B cell (primary cell): ENCODE data around the gene RGS6. TPM values are rescaled to one million over a fixed set of nuclear protein-coding genes. Genes with fewer than 3 reads are reported as not detected.

Experiments used
- ATAC-seq: fragments of 200-7000 bp; cut with Tn5 transposase; one replicate; pipeline ENCODE4 v1.10.0; 2021; ENCODE audit warnings: low read depth, mild to moderate bottlenecking, moderate number of reproducible peaks, moderate library complexity
- CTCF ChIA-PET: fragments of 350-600 bp; sonication (Branson Sonifier 250); formaldehyde crosslinking; loops from one replicate; lab custom pipeline; 2021; ENCODE audit warnings: antibody characterized with exemption, inconsistent platforms; lab: Charles Lee
- POLR2A ChIA-PET: fragments of 350-600 bp; sonication (Branson Sonifier 250); formaldehyde crosslinking; loops from one replicate; lab custom pipeline; 2021; ENCODE audit warnings: antibody characterized with exemption; lab: Charles Lee
- DNase-seq: peaks from one replicate; pipeline ENCODE4 v3.0.0; 2013
- H2AFZ ChIP-seq: 2 replicates; pipeline ENCODE4 v1.6.1; 2012; ENCODE audit warnings: mild to moderate bottlenecking, low read depth, low read length; ENCODE audit not compliant: insufficient read depth, poor library complexity, severe bottlenecking
- H3K27ac ChIP-seq, 2 donors: 1 replicate in 1 of 2; 2 replicates in 1 of 2; pipeline ENCODE4 v1.5.1; 2012 to 2013; ENCODE audit warnings: low read length in 2 of 2, mild to moderate bottlenecking in 2 of 2, moderate library complexity in 1 of 2
- H3K27me3 ChIP-seq, 4 experiments: fragments of 200-600 bp in 1 of 4; sonication (generic) in 1 of 4; replicated peaks in 1 of 4; 1 replicate in 2 of 4; 2 replicates in 2 of 4; pipeline versions ENCODE4 v1.6.1 to v1.7.0; 2013 to 2016; ENCODE audit warnings: low read length in 3 of 4, mild to moderate bottlenecking in 2 of 4, mixed read lengths in 1 of 4, moderate library complexity in 1 of 4; ENCODE audit not compliant: insufficient read depth in 4 of 4, control insufficient read depth in 3 of 4; ENCODE audit errors: control extremely low read depth in 1 of 4
- H3K36me3 ChIP-seq, 2 experiments: replicated peaks in 1 of 2; 1 replicate in 1 of 2; 2 replicates in 1 of 2; pipeline versions ENCODE4 v1.6.1 to v1.7.1; 2013; ENCODE audit warnings: low read length in 1 of 2; ENCODE audit not compliant: insufficient read depth in 2 of 2, control insufficient read depth in 1 of 2; ENCODE audit errors: control extremely low read depth in 1 of 2, extremely low read depth in 1 of 2
- H3K4me1 ChIP-seq, 2 donors: fragments of 200-600 bp in 1 of 2; sonication (generic) in 1 of 2; 1 replicate in 1 of 2; 2 replicates in 1 of 2; pipeline versions ENCODE4 v1.5.1 to v1.6.1; 2013 to 2017; ENCODE audit warnings: low read length in 2 of 2; ENCODE audit not compliant: control insufficient read depth in 2 of 2, insufficient read depth in 2 of 2
- H3K4me2 ChIP-seq: replicated peaks from 2 replicates; pipeline ENCODE3; 2012; ENCODE audit warnings: mild to moderate bottlenecking, low read depth, low read length; ENCODE audit not compliant: poor library complexity, severe bottlenecking
- H3K4me3 ChIP-seq, 5 experiments: fragments of 200-600 bp in 1 of 5; sonication (generic) in 1 of 5; 1 replicate in 3 of 5; 2 replicates in 2 of 5; pipeline versions ENCODE4 v1.5.1 to v1.7.0; 2011 to 2016; ENCODE audit warnings: low read length in 4 of 5, mild to moderate bottlenecking in 4 of 5, low read depth in 2 of 5, control low read depth in 1 of 5, moderate library complexity in 1 of 5; ENCODE audit not compliant: insufficient read depth in 1 of 5; ENCODE audit errors: control extremely low read depth in 1 of 5, extremely low read depth in 1 of 5
- H3K79me2 ChIP-seq: fragments of 200-600 bp; sonication (generic); one replicate; pipeline ENCODE4 v1.6.0; 2016; ENCODE audit warnings: low read length; ENCODE audit not compliant: control insufficient read depth, insufficient read depth
- H3K9ac ChIP-seq: fragments of 200-600 bp; sonication (generic); 2 replicates; pipeline ENCODE4 v1.6.1; 2017; ENCODE audit warnings: mild to moderate bottlenecking, low read length, moderate library complexity
- H3K9me3 ChIP-seq, 3 donors: one replicate each; pipeline versions ENCODE4 v1.6.1 to v1.7.1; 2013; ENCODE audit warnings: low read length in 2 of 3; ENCODE audit not compliant: control insufficient read depth in 2 of 3, insufficient read depth in 1 of 3; ENCODE audit errors: control extremely low read depth in 1 of 3
- H4K20me1 ChIP-seq: 2 replicates; pipeline ENCODE4 v1.6.0; 2012; ENCODE audit warnings: mild to moderate bottlenecking, low read length; ENCODE audit not compliant: insufficient read depth, control insufficient read depth, poor library complexity, severe bottlenecking
- H3K27ac Mint-ChIP-seq: one replicate; pipeline ENCODE4 v1.8.0; 2021; ENCODE audit warnings: mixed read lengths
- H3K27me3 Mint-ChIP-seq: one replicate; pipeline ENCODE4 v1.8.0; 2021; ENCODE audit warnings: mixed read lengths
- H3K4me1 Mint-ChIP-seq: one replicate; pipeline ENCODE4 v1.8.0; 2021; ENCODE audit warnings: mixed read lengths
- H3K4me3 Mint-ChIP-seq: one replicate; pipeline ENCODE4 v1.8.0; 2021; ENCODE audit warnings: mixed read lengths
- H3K9me3 Mint-ChIP-seq: one replicate; pipeline ENCODE4 v1.8.0; 2022; ENCODE audit warnings: mixed read lengths; ENCODE audit not compliant: insufficient read depth
- EZH2 ChIP-seq: IDR thresholded peaks from 2 replicates; pipeline ENCODE4 v1.6.1; 2012; ENCODE audit warnings: borderline replicate concordance, low read depth, mild to moderate bottlenecking, moderate library complexity, low read length; ENCODE audit not compliant: insufficient read depth, poor library complexity, severe bottlenecking
- WGBS: methylation state at CpG from one replicate; pipeline ENCODE4 v1.1.5; 2013; ENCODE audit warnings: missing lambda C conversion rate; ENCODE audit not compliant: insufficient coverage; 5-methylcytosine and 5-hydroxymethylcytosine counted together
- intact Hi-C: fragments of 100-400 bp; cut with micrococcal nuclease; formaldehyde crosslinking; loops from one replicate; pipeline ENCODE4 v1.10.0; 2022
- polyA plus RNA-seq: library from polyadenylated mRNA; depleted of rRNA; stranded (reverse); fragments of >200 nt; gene quantifications from 2 replicates; pipeline ENCODE4 v1.2.3, GENCODE V29; 2012
- total RNA-seq, 2 donors: library from RNA; stranded (reverse); fragments of 120-200 nt in 1 of 2; gene quantifications; 1 replicate in 1 of 2; 2 replicates in 1 of 2; pipeline versions ENCODE4 v1.2.3 to v1.2.4, GENCODE V29; 2013 to 2022
- TF ChIP-seq, protein P1 (sequence below): fragments of 200-600 bp; IDR thresholded peaks from one replicate; pipeline ENCODE4 v1.8.0; 2022; ENCODE audit warnings: antibody characterized with exemption, mild to moderate bottlenecking

RGS6 gene
- total and polyA plus RNA-seq, 2 donors (not counting 1 experiment from before 2014, with no cell fraction given), result 0.07 TPM; not detected in 1

GRCh38 chr14:71995741-71996140 lies 63.5 kb downstream of the RGS6 start:
- H3K27me3 Mint-ChIP-seq, result peaks cover 17% of the 10 kb centered on the region
- POLR2A ChIA-PET, result no interaction called here

DNA sequence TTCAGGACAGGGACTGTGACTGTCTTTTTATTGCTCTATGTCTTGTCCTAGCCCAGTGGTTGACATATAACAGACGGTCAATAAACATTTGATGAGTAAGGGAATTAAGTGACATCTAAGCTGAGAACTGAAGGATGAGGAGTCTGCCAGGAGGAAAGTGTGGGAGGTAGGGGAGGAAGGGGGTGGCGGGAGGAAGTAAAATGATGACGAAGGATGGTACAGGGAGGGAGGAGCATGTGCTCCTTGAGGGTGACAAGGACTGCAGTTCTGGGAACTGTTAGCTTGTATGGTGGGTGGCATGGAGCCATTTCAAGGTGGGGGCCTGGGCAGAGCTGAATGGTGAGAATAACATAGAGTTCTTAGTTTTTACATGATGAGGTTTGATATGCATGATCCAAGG lies 64.4 kb downstream of the RGS6 start:
- peaks cover 0 to 5% (median 1%) of the 10 kb centered on the region in 3 donors for H3K9me3 ChIP-seq
- intact Hi-C loops, result no loop called here
- no peak overlapping the region for H3K4me3 Mint-ChIP-seq
- H3K4me2 ChIP-seq, result no peak overlapping the region
- H3K27me3 Mint-ChIP-seq, result peaks cover 17% of the 10 kb centered on the region
- no peak overlapping the region for H3K27ac Mint-ChIP-seq
- ATAC-seq (no peak), DNase-seq (no peak)
- H3K9me3 Mint-ChIP-seq, result peaks cover 2% of the 10 kb centered on the region
- 82% methylated on average over 3 of the region's 3 CpGs for WGBS
- H3K4me1 ChIP-seq, result no peaks in the 10 kb centered on the region
- ChIA-PET POLR2A (no interaction called here), CTCF (no interaction called here)
- no peaks in the 10 kb centered on the region for H3K79me2 ChIP-seq
- H3K27ac ChIP-seq, result no peak overlapping the region
- H3K4me1 Mint-ChIP-seq, result no peaks in the 10 kb centered on the region
- no peak overlapping the region for H3K4me3 ChIP-seq
- H2AFZ ChIP-seq, result no peak overlapping the region
- no peak overlapping the region for H3K9ac ChIP-seq
- peaks cover 0 to 3% (median 0%) of the 10 kb centered on the region in 4 experiments for H3K27me3 ChIP-seq
- H3K36me3 ChIP-seq, result no peaks in the 10 kb centered on the region
- H4K20me1 ChIP-seq, result no peaks in the 10 kb centered on the region
- no peak for TF ChIP-seq EZH2
- TF ChIP-seq, protein P1, sequence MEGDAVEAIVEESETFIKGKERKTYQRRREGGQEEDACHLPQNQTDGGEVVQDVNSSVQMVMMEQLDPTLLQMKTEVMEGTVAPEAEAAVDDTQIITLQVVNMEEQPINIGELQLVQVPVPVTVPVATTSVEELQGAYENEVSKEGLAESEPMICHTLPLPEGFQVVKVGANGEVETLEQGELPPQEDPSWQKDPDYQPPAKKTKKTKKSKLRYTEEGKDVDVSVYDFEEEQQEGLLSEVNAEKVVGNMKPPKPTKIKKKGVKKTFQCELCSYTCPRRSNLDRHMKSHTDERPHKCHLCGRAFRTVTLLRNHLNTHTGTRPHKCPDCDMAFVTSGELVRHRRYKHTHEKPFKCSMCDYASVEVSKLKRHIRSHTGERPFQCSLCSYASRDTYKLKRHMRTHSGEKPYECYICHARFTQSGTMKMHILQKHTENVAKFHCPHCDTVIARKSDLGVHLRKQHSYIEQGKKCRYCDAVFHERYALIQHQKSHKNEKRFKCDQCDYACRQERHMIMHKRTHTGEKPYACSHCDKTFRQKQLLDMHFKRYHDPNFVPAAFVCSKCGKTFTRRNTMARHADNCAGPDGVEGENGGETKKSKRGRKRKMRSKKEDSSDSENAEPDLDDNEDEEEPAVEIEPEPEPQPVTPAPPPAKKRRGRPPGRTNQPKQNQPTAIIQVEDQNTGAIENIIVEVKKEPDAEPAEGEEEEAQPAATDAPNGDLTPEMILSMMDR, result no peak

More at GRCh38 chr14:71995741-71996140, 63.5 kb downstream of the RGS6 start:
- H3K9ac ChIP-seq, result no peak overlapping the region
- H3K27ac ChIP-seq, result no peak overlapping the region
- H3K9me3 ChIP-seq, result peaks cover 0 to 5% (median 1%) of the 10 kb centered on the region in 3 donors
- Mint-ChIP-seq H3K4me1 (no peaks in the 10 kb centered on the region), H3K9me3 (peaks cover 2% of the 10 kb centered on the region), H3K27ac (no peak overlapping the region), H3K4me3 (no peak overlapping the region)
- no peak overlapping the region for H2AFZ ChIP-seq
- no peak overlapping the region for H3K4me2 ChIP-seq
- ATAC-seq, result no peak
- intact Hi-C loops, result no loop called here
- H3K36me3 ChIP-seq, result no peaks in the 10 kb centered on the region
- WGBS, result 96% methylated on average over 8 of the region's 9 CpGs
- no peaks in the 10 kb centered on the region for H3K4me1 ChIP-seq
- CTCF ChIA-PET, result no interaction called here
- peaks cover 0 to 3% (median 0%) of the 10 kb centered on the region in 4 experiments for H3K27me3 ChIP-seq
- no peak for DNase-seq
- TF ChIP-seq, protein P1, result no peak
- no peak for TF ChIP-seq EZH2
- H4K20me1 ChIP-seq, result no peaks in the 10 kb centered on the region
- no peaks in the 10 kb centered on the region for H3K79me2 ChIP-seq
- no peak overlapping the region for H3K4me3 ChIP-seq
